Right hindlimb (tissue), 1 donor: Measurements from ENCODE around the gene ARL4D.
A peak's percentile ranks its signal among the peaks of the same experiment; 100 is the strongest.
"Not testable (repeated sequence)": the region's sequence is repeated elsewhere in the genome, so short reads cannot be mapped to it uniquely, and the experiment has no call there.

Source experiments
- DNase-seq: peaks from one replicate; pipeline ENCODE4 v3.0.0-alpha.2; 2018

Gene ARL4D

GRCh38 chr17:43371227-43371821 is 27.5 kb upstream of the ARL4D start:
- DNase-seq = no peak

DNA sequence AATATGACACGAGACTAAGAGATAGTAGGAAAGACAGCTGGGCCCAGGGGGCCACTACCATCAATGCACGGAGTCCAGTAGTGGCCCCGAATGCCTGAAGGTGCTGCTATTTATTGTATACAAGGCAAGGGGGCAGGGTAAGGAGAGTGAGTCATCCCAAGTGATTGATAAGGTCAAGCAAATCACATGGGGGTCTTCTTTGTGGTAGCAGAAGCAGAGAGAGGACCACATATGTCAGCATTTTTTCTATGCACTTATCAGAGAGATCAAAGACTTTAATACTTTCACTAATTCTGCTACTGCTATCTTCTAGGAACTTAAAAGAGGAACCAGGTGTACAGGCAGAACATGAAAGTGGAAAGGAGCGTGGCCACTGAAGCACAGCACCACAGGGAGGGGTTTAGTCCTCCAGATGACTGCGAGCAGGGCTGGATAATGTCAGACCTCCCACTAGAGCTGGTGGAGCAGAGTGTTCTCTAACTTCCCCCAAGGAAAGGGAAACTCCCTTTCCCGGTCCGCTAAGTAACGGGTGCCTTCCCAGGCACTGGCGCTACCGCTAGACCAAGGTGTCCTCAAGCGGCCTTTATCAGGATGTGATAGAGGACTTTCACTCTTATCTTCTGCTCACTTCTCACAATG is 26.4 kb upstream of the ARL4D start:
- DNase-seq = no peak

DNA sequence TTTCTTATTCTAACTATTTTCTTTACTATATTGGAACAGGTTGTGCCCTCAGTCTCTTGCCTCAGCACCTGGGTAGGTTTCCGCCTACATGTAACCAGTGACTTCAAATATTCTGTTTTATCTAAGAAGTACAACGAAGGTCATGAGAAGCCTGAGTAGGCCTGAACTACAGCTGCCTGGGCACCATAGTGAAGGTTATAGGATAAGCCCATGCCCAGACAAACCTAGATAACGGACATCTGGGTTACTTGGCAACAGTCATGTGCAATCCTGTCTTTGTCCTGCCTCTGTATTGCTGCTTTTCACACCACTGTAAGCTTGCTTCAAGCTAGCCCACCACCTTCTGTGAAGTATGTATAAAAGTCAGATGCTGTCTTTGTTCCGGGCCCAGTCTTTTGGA is 25.4 kb upstream of the ARL4D start:
- no peak for DNase-seq

GRCh38 chr17:43375915-43376314 is 22.9 kb upstream of the ARL4D start:
- not testable (repeated sequence) for DNase-seq

- DNase-seq = no peak
Observed at GRCh38 chr17:43377056-43377810, 21.6 kb upstream of the ARL4D start.

- DNase-seq = no peak
Observed at GRCh38 chr17:43378766-43379165, 20.0 kb upstream of the ARL4D start.

DNA sequence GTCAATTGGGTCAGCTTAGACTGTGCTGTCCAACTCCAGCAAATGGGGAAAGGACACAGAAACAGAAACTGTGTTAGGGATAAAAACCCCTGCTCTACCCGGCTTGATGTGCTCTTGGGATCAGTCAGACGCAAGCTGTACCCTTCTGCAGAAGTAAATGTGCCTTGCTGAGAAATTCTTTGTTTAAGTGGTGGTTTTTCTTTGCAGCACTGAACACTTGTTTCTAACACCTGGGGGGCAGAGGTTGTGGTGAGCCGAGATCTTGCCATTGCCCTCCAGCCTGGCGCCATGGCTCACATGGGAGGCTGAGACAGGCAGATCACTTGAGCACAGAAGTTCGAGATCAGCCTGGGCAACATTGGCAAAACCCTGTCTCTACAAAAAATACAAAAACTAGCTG is 18.5 kb upstream of the ARL4D start:
- DNase-seq = no peak

DNA sequence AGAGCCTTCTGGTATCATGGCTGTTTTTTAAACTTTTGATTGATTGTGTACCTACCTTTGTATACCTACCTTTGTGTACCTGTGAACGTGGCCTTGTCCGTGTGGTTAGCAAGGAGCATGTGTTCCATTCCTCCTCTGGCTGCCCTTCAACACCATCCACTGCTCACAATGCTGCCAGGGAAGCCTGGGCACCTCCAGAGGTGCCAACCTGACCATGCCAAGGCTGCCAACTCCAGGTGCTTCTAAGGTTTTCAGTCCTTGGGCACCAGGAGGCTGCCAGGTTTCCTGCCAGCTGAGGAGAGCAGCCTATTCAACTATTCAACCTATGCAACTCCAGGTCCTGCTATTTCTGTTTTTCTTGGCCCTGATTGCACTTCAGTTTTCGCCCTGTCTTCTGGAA is 17.6 kb upstream of the ARL4D start:
- no peak for DNase-seq

DNA sequence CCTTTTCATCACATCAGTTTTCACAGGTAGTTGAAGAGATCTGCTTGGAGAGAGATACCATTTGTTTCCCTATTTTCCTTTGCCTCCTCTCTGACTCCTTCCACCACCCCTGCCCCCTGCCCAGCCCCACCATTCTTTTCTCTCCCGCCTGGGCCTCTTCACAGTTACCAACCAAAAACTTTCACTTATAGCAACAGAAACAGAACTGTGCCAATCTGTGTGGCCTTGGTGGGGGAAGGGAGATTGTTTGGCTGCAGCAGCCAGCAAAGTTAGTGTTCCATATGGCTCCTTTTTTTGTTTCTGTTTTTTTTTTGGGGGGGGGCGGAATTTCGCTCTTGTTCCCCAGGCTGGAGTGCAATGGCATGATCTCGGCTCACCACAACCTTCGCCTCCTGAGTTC is 17.2 kb upstream of the ARL4D start:
- DNase-seq = no peak

DNA sequence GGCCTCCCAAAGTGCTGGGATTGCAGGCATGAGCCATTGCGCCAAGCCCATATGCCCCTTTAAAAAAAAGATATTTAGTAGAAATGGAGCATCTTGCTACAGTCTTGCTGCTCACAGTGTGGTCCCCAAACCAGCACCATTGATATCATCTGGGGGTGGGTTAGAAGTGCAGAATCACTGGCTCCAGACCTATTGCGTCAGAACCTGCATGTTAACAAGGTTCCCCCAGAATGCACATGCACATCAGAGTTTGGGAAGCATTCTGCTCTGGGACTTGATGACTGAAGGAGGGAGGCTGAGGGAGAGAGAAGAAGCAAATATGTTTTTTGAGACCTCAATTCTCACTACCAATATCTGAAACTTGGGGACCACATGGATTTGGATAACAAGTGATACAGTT is 16.0 kb upstream of the ARL4D start:
- DNase-seq = no peak

DNA sequence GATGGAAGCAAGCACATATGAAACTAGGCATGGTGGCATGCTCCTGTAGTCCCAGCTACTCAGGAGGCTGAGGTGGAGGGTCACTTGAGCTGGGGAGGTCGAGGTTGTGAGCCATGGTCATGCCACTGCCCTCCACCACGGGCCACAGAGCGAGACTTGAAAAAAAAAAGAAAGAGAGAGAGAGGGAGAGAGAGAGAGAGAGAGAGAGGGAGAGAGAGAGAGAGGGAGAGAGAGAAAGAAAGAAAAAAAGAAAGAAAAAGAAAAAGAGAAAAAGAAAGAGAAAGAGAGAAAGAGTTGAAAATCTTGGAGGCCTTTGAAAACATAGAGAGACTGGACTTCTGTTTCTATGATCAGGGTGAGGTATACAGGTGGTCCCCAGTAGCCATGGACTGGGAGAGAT is 15.4 kb upstream of the ARL4D start:
- no peak for DNase-seq

- DNase-seq = no peak
Observed at GRCh38 chr17:43383826-43384475, 14.8 kb upstream of the ARL4D start.

- DNase-seq = no peak
Observed at GRCh38 chr17:43384476-43384862, 14.3 kb upstream of the ARL4D start.

GRCh38 chr17:43385046-43385831 is 13.6 kb upstream of the ARL4D start:
- DNase-seq = no peak

GRCh38 chr17:43388359-43389045 is 10.3 kb upstream of the ARL4D start:
- DNase-seq = peak; percentile 96

- peak; percentile 91 for DNase-seq
Observed at GRCh38 chr17:43389046-43389947, 9.5 kb upstream of the ARL4D start.

GRCh38 chr17:43392397-43392796 is 6.4 kb upstream of the ARL4D start:
- DNase-seq = no peak

GRCh38 chr17:43393944-43394482 is 4.8 kb upstream of the ARL4D start:
- peak; percentile 92 for DNase-seq

GRCh38 chr17:43394696-43395095 is 4.1 kb upstream of the ARL4D start:
- DNase-seq = not testable (repeated sequence)

DNA sequence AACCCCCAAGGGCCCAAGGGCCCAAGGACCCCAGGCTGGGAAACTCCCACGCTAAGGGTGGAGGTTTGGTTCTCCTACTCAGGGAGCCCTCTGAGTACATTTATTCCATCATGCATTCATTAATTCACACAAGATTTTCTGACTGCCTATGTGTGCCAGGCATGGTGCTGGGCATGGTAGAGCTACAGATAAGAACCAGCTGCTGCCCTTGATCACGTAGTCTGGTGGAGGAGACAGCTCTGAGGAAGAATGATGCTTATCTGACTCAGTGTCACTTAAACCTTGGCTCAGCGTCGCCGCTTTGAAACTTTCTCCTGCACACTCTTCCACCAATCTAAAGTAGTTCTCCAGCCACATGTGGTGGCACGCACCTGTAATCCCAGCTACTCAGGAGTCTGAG is 3.6 kb upstream of the ARL4D start:
- DNase-seq = no peak

DNA sequence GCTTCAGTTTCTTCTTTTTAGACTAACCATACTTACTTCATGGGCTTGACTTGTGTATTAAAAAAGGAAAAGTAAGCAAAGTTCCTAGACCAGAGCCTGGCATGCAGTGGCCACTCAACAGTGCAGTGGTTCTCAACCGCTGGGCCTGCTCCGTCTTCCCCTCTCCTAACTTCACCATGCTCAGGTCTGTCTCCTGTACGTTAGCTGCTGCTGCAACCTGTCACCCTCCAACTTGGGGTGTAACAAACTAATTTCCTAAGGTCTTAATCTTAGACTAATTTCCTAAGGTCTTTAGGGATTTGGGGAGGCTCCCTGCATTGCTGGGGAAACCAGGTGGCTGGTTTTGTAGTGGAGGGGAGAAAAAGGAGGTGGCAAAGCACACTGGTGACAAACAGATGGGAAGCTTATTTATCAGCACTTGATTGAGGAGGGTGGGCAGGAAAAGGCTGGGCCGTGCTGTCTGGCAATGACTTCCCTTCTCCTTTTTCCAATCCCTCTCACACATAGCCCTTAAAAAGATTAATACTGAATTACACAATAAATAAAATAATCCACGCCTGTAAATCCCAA is 2.2 kb upstream of the ARL4D start:
- DNase-seq = no peak
